ENCODE data around the gene CHST11. TPM values are rescaled to one million over a fixed set of nuclear protein-coding genes. Genes with fewer than 3 reads are reported as not detected.
A peak's percentile ranks its signal among the peaks of the same experiment; 100 is the strongest.

Gene CHST11
- total RNA-seq, 1 donor from 2014 or later: 40.1 TPM

DNA sequence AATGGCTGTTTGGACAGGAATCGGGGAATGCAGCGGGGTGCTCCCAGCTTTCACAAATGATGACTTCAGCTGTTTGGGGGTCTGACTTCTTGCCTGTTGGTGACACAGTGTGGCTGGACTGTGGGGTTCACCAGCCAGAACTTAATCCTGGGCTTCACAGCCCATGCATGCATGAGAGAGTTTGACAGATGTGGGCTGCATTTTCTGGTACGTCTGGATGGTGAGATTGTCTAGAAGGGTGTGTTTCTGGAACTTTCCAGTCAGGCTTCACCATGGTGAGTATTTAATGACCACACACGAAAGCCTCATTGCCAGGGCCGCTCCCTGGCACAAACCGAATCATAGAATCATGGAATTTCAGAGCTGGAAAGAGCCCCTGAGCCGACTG, 29.6 kb downstream of the CHST11 start:
- DNase-seq (no peak), ATAC-seq (ENCODE audit: low read depth) (no peak)
- TF ChIP-seq, protein P1, sequence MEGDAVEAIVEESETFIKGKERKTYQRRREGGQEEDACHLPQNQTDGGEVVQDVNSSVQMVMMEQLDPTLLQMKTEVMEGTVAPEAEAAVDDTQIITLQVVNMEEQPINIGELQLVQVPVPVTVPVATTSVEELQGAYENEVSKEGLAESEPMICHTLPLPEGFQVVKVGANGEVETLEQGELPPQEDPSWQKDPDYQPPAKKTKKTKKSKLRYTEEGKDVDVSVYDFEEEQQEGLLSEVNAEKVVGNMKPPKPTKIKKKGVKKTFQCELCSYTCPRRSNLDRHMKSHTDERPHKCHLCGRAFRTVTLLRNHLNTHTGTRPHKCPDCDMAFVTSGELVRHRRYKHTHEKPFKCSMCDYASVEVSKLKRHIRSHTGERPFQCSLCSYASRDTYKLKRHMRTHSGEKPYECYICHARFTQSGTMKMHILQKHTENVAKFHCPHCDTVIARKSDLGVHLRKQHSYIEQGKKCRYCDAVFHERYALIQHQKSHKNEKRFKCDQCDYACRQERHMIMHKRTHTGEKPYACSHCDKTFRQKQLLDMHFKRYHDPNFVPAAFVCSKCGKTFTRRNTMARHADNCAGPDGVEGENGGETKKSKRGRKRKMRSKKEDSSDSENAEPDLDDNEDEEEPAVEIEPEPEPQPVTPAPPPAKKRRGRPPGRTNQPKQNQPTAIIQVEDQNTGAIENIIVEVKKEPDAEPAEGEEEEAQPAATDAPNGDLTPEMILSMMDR (IDR thresholded peaks at IDR 0.05): no peak
- Mint-ChIP-seq H3K27ac (peak overlapping the region; percentile 47), H3K4me1 (peaks cover 93% of the 10 kb centered on the region), H3K9me3 (no peaks in the 10 kb centered on the region), H3K4me3 (peak overlapping the region; percentile 9), H3K27me3 (no peaks in the 10 kb centered on the region), H3K36me3 (ENCODE audit: low read depth) (peaks cover 19% of the 10 kb centered on the region)
- ChIA-PET CTCF (no interaction called here), POLR2A (interaction anchor here (0.7 to 1.2 kb wide), 5 partner anchors 20 to 118 kb away, joined by 3 to 4 read pairs (median 3); no protein-coding TSS in a partner anchor)
- intact Hi-C loops (cut with micrococcal nuclease): no loop called here

- ATAC-seq (ENCODE audit: low read depth) (peak; percentile 20), DNase-seq (no peak)
- H3K27me3 Mint-ChIP-seq: no peaks in the 10 kb centered on the region
- H3K4me1 Mint-ChIP-seq: peaks cover 91% of the 10 kb centered on the region
- H3K4me3 Mint-ChIP-seq: no peak overlapping the region
- H3K9me3 Mint-ChIP-seq: no peaks in the 10 kb centered on the region
- TF ChIP-seq, protein P1 (IDR thresholded peaks at IDR 0.05): no peak
- intact Hi-C loops (cut with micrococcal nuclease): no loop called here
- POLR2A ChIA-PET: interaction anchor here (0.7 to 1.2 kb wide), 6 partner anchors 9 to 96 kb away, joined by 3 to 4 read pairs (median 3); no protein-coding TSS in a partner anchor
- peak overlapping the region; percentile 47 for H3K27ac Mint-ChIP-seq
- peaks cover 21% of the 10 kb centered on the region for H3K36me3 Mint-ChIP-seq (ENCODE audit: low read depth)
- CTCF ChIA-PET: interaction anchor here (0.9 to 1.1 kb wide), 3 partner anchors 9 to 31 kb away, joined by 3 read pairs; no protein-coding TSS in a partner anchor
Measured at GRCh38 chr12:104486943-104487819, 30.4 kb downstream of the CHST11 start.

GRCh38 chr12:104488374-104488773, 31.6 kb downstream of the CHST11 start:
- TF ChIP-seq, protein P1 (IDR thresholded peaks at IDR 0.05): no peak
- Mint-ChIP-seq H3K9me3 (no peaks in the 10 kb centered on the region), H3K4me3 (no peak overlapping the region), H3K27me3 (no peaks in the 10 kb centered on the region), H3K36me3 (ENCODE audit: low read depth) (peaks cover 17% of the 10 kb centered on the region), H3K4me1 (peaks cover 91% of the 10 kb centered on the region), H3K27ac (no peak overlapping the region)
- ATAC-seq (ENCODE audit: low read depth) (no peak), DNase-seq (no peak)
- CTCF ChIA-PET: interaction anchor here (1.1 kb wide), 1 partner anchor 15 kb away, joined by 3 read pairs; no protein-coding TSS in a partner anchor
- POLR2A ChIA-PET: no interaction called here
- intact Hi-C loops (cut with micrococcal nuclease): no loop called here

- DNase-seq: no peak
- ChIA-PET CTCF (no interaction called here), POLR2A (interaction anchor here (1.0 to 1.9 kb wide), 2 partner anchors 17 to 81 kb away, joined by 3 to 6 read pairs; no protein-coding TSS in a partner anchor)
- TF ChIP-seq, protein P1 (IDR thresholded peaks at IDR 0.05): no peak
- H3K4me1 Mint-ChIP-seq: peaks cover 90% of the 10 kb centered on the region
- H3K27ac Mint-ChIP-seq: peak overlapping the region; percentile 62
- H3K27me3 Mint-ChIP-seq: no peaks in the 10 kb centered on the region
- ATAC-seq (ENCODE audit: low read depth): peak; percentile 49
- peak overlapping the region; percentile 36 for H3K4me3 Mint-ChIP-seq
- intact Hi-C loops (cut with micrococcal nuclease): loop anchor here (1.0 kb wide), 1 partner anchor 33 kb away; no protein-coding TSS in a partner anchor
- H3K9me3 Mint-ChIP-seq: no peaks in the 10 kb centered on the region
- peaks cover 19% of the 10 kb centered on the region for H3K36me3 Mint-ChIP-seq (ENCODE audit: low read depth)
Measured at GRCh38 chr12:104490186-104490585, 33.4 kb downstream of the CHST11 start.

- POLR2A ChIA-PET: interaction anchor here (1.9 kb wide), 1 partner anchor 17 kb away, joined by 6 read pairs; no protein-coding TSS in a partner anchor
- peak overlapping the region; percentile 36 for H3K4me3 Mint-ChIP-seq
- TF ChIP-seq, protein P1 (IDR thresholded peaks at IDR 0.05): no peak
- intact Hi-C loops (cut with micrococcal nuclease): loop anchor here (1.0 kb wide), 1 partner anchor 34 kb away; no protein-coding TSS in a partner anchor
- DNase-seq (no peak), ATAC-seq (ENCODE audit: low read depth) (peak; percentile 38)
- H3K27ac Mint-ChIP-seq: peak overlapping the region; percentile 62
- peaks cover 86% of the 10 kb centered on the region for H3K4me1 Mint-ChIP-seq
- H3K36me3 Mint-ChIP-seq (ENCODE audit: low read depth): peaks cover 21% of the 10 kb centered on the region
- no peaks in the 10 kb centered on the region for H3K9me3 Mint-ChIP-seq
- H3K27me3 Mint-ChIP-seq: no peaks in the 10 kb centered on the region
- CTCF ChIA-PET: no interaction called here
Measured at GRCh38 chr12:104490850-104491249, 34.1 kb downstream of the CHST11 start.
